Measurements from ENCODE around the gene TUBGCP2.

The TUBGCP2 gene

GRCh38 chr10:133351408-133352318 is 43.0 kb upstream of the TUBGCP2 start:
- peaks cover 0 to 9% (median 0%) of the 10 kb centered on the region in 5 donors for H3K36me3 ChIP-seq (ENCODE audit: control insufficient read depth in 5 of 5, insufficient read depth in 5 of 5, low read length in 5 of 5)
- peaks cover 0 to 26% (median 13%) of the 10 kb centered on the region in 5 donors for H3K4me1 ChIP-seq (ENCODE audit: control insufficient read depth in 5 of 5, insufficient read depth in 5 of 5, low read length in 5 of 5)
- H3K4me3 ChIP-seq (ENCODE audit: low read depth in 1 of 5, low read length in 5 of 5) = no peak overlapping the region
- H3K27ac ChIP-seq (ENCODE audit: low read depth, low read length) = no peak overlapping the region
- H3K9me3 ChIP-seq (ENCODE audit: control insufficient read depth in 5 of 5, low read length in 5 of 5) = no peaks in the 10 kb centered on the region
- peaks cover 6 to 32% (median 24%) of the 10 kb centered on the region in 5 donors for H3K27me3 ChIP-seq (ENCODE audit: control insufficient read depth in 5 of 5, insufficient read depth in 4 of 5, low read length in 5 of 5)
- H3K9ac ChIP-seq (ENCODE audit: low read length in 5 of 5) = no peak overlapping the region

- H3K27me3 ChIP-seq (ENCODE audit: control insufficient read depth in 5 of 5, insufficient read depth in 4 of 5, low read length in 5 of 5) = peaks cover 6 to 38% (median 26%) of the 10 kb centered on the region in 5 donors
- H3K4me3 ChIP-seq (ENCODE audit: low read depth in 1 of 5, low read length in 5 of 5) = no peak overlapping the region
- peaks cover 0 to 9% (median 0%) of the 10 kb centered on the region in 5 donors for H3K36me3 ChIP-seq (ENCODE audit: control insufficient read depth in 5 of 5, insufficient read depth in 5 of 5, low read length in 5 of 5)
- no peak overlapping the region for H3K27ac ChIP-seq (ENCODE audit: low read depth, low read length)
- no peaks in the 10 kb centered on the region for H3K9me3 ChIP-seq (ENCODE audit: control insufficient read depth in 5 of 5, low read length in 5 of 5)
- H3K9ac ChIP-seq (ENCODE audit: low read length in 5 of 5) = peak overlapping the region in 1 of 5 donors; percentile 11
- H3K4me1 ChIP-seq (ENCODE audit: control insufficient read depth in 5 of 5, insufficient read depth in 5 of 5, low read length in 5 of 5) = peaks cover 0 to 18% (median 6%) of the 10 kb centered on the region in 5 donors
These were observed 42.3 kb upstream of the TUBGCP2 start for GRCh38 chr10:133350950-133351329.

GRCh38 chr10:133350283-133350949 is 41.7 kb upstream of the TUBGCP2 start:
- H3K4me3 ChIP-seq (ENCODE audit: low read depth in 1 of 5, low read length in 5 of 5) = no peak overlapping the region
- peaks cover 6 to 41% (median 26%) of the 10 kb centered on the region in 5 donors for H3K27me3 ChIP-seq (ENCODE audit: control insufficient read depth in 5 of 5, insufficient read depth in 4 of 5, low read length in 5 of 5)
- no peak overlapping the region for H3K27ac ChIP-seq (ENCODE audit: low read depth, low read length)
- H3K36me3 ChIP-seq (ENCODE audit: control insufficient read depth in 5 of 5, insufficient read depth in 5 of 5, low read length in 5 of 5) = peaks cover 0 to 9% (median 0%) of the 10 kb centered on the region in 5 donors
- no peaks in the 10 kb centered on the region for H3K9me3 ChIP-seq (ENCODE audit: control insufficient read depth in 5 of 5, low read length in 5 of 5)
- peak overlapping the region in 1 of 5 donors; percentile 11 for H3K9ac ChIP-seq (ENCODE audit: low read length in 5 of 5)
- H3K4me1 ChIP-seq (ENCODE audit: control insufficient read depth in 5 of 5, insufficient read depth in 5 of 5, low read length in 5 of 5) = peaks cover 0 to 14% (median 4%) of the 10 kb centered on the region in 5 donors

GRCh38 chr10:133349577-133350011 is 40.9 kb upstream of the TUBGCP2 start:
- H3K36me3 ChIP-seq (ENCODE audit: control insufficient read depth in 5 of 5, insufficient read depth in 5 of 5, low read length in 5 of 5) = peaks cover 0 to 3% (median 0%) of the 10 kb centered on the region in 5 donors
- peaks cover 6 to 45% (median 31%) of the 10 kb centered on the region in 5 donors for H3K27me3 ChIP-seq (ENCODE audit: control insufficient read depth in 5 of 5, insufficient read depth in 4 of 5, low read length in 5 of 5)
- H3K27ac ChIP-seq (ENCODE audit: low read depth, low read length) = no peak overlapping the region
- peaks cover 0 to 14% (median 4%) of the 10 kb centered on the region in 5 donors for H3K4me1 ChIP-seq (ENCODE audit: control insufficient read depth in 5 of 5, insufficient read depth in 5 of 5, low read length in 5 of 5)
- H3K4me3 ChIP-seq (ENCODE audit: low read depth in 1 of 5, low read length in 5 of 5) = no peak overlapping the region
- H3K9ac ChIP-seq (ENCODE audit: low read length in 5 of 5) = no peak overlapping the region
- H3K9me3 ChIP-seq (ENCODE audit: control insufficient read depth in 5 of 5, low read length in 5 of 5) = no peaks in the 10 kb centered on the region

- no peaks in the 10 kb centered on the region for H3K36me3 ChIP-seq (ENCODE audit: control insufficient read depth in 5 of 5, insufficient read depth in 5 of 5, low read length in 5 of 5)
- no peak overlapping the region for H3K9ac ChIP-seq (ENCODE audit: low read length in 5 of 5)
- H3K27me3 ChIP-seq (ENCODE audit: control insufficient read depth in 5 of 5, insufficient read depth in 4 of 5, low read length in 5 of 5) = peaks cover 6 to 47% (median 33%) of the 10 kb centered on the region in 5 donors
- H3K4me1 ChIP-seq (ENCODE audit: control insufficient read depth in 5 of 5, insufficient read depth in 5 of 5, low read length in 5 of 5) = peaks cover 0 to 14% (median 4%) of the 10 kb centered on the region in 5 donors
- H3K4me3 ChIP-seq (ENCODE audit: low read depth in 1 of 5, low read length in 5 of 5) = no peak overlapping the region
- H3K9me3 ChIP-seq (ENCODE audit: control insufficient read depth in 5 of 5, low read length in 5 of 5) = no peaks in the 10 kb centered on the region
- H3K27ac ChIP-seq (ENCODE audit: low read depth, low read length) = no peak overlapping the region
These were observed 40.5 kb upstream of the TUBGCP2 start for GRCh38 chr10:133349160-133349568.

GRCh38 chr10:133347710-133348517 is 39.2 kb upstream of the TUBGCP2 start:
- H3K4me3 ChIP-seq (ENCODE audit: low read depth in 1 of 5, low read length in 5 of 5) = no peak overlapping the region
- no peak overlapping the region for H3K27ac ChIP-seq (ENCODE audit: low read depth, low read length)
- no peak overlapping the region for H3K9ac ChIP-seq (ENCODE audit: low read length in 5 of 5)
- peaks cover 11 to 54% (median 40%) of the 10 kb centered on the region in 5 donors for H3K27me3 ChIP-seq (ENCODE audit: control insufficient read depth in 5 of 5, insufficient read depth in 4 of 5, low read length in 5 of 5)
- H3K9me3 ChIP-seq (ENCODE audit: control insufficient read depth in 5 of 5, low read length in 5 of 5) = no peaks in the 10 kb centered on the region
- peaks cover 0 to 14% (median 4%) of the 10 kb centered on the region in 5 donors for H3K4me1 ChIP-seq (ENCODE audit: control insufficient read depth in 5 of 5, insufficient read depth in 5 of 5, low read length in 5 of 5)
- no peaks in the 10 kb centered on the region for H3K36me3 ChIP-seq (ENCODE audit: control insufficient read depth in 5 of 5, insufficient read depth in 5 of 5, low read length in 5 of 5)

- Histone ChIP-seq H3K27ac (ENCODE audit: low read depth, low read length) (no peak overlapping the region), H3K9ac (ENCODE audit: low read length in 5 of 5) (no peak overlapping the region), H3K4me3 (ENCODE audit: low read depth in 1 of 5, low read length in 5 of 5) (no peak overlapping the region), H3K27me3 (ENCODE audit: control insufficient read depth in 5 of 5, insufficient read depth in 4 of 5, low read length in 5 of 5) (peaks cover 11 to 62% (median 38%) of the 10 kb centered on the region in 5 donors), H3K36me3 (ENCODE audit: control insufficient read depth in 5 of 5, insufficient read depth in 5 of 5, low read length in 5 of 5) (no peaks in the 10 kb centered on the region), H3K4me1 (ENCODE audit: control insufficient read depth in 5 of 5, insufficient read depth in 5 of 5, low read length in 5 of 5) (peaks cover 0 to 14% (median 4%) of the 10 kb centered on the region in 5 donors), H3K9me3 (ENCODE audit: control insufficient read depth in 5 of 5, low read length in 5 of 5) (no peaks in the 10 kb centered on the region)
These were observed 37.7 kb upstream of the TUBGCP2 start for GRCh38 chr10:133346413-133346812.

- Histone ChIP-seq H3K9me3 (ENCODE audit: control insufficient read depth in 5 of 5, low read length in 5 of 5) (no peaks in the 10 kb centered on the region), H3K9ac (ENCODE audit: low read length in 5 of 5) (no peak overlapping the region), H3K27me3 (ENCODE audit: control insufficient read depth in 5 of 5, insufficient read depth in 4 of 5, low read length in 5 of 5) (peaks cover 5 to 60% (median 31%) of the 10 kb centered on the region in 5 donors), H3K4me3 (ENCODE audit: low read depth in 1 of 5, low read length in 5 of 5) (no peak overlapping the region), H3K4me1 (ENCODE audit: control insufficient read depth in 5 of 5, insufficient read depth in 5 of 5, low read length in 5 of 5) (peaks cover 0 to 6% (median 3%) of the 10 kb centered on the region in 5 donors), H3K36me3 (ENCODE audit: control insufficient read depth in 5 of 5, insufficient read depth in 5 of 5, low read length in 5 of 5) (no peaks in the 10 kb centered on the region), H3K27ac (ENCODE audit: low read depth, low read length) (no peak overlapping the region)
These were observed 35.6 kb upstream of the TUBGCP2 start for GRCh38 chr10:133344236-133344635.

- Histone ChIP-seq H3K36me3 (ENCODE audit: control insufficient read depth in 5 of 5, insufficient read depth in 5 of 5, low read length in 5 of 5) (no peaks in the 10 kb centered on the region), H3K4me1 (ENCODE audit: control insufficient read depth in 5 of 5, insufficient read depth in 5 of 5, low read length in 5 of 5) (peaks cover 0 to 6% (median 3%) of the 10 kb centered on the region in 5 donors), H3K9ac (ENCODE audit: low read length in 5 of 5) (no peak overlapping the region), H3K27ac (ENCODE audit: low read depth, low read length) (no peak overlapping the region), H3K27me3 (ENCODE audit: control insufficient read depth in 5 of 5, insufficient read depth in 4 of 5, low read length in 5 of 5) (peaks cover 5 to 62% (median 34%) of the 10 kb centered on the region in 5 donors), H3K9me3 (ENCODE audit: control insufficient read depth in 5 of 5, low read length in 5 of 5) (no peaks in the 10 kb centered on the region), H3K4me3 (ENCODE audit: low read depth in 1 of 5, low read length in 5 of 5) (no peak overlapping the region)
These were observed 34.9 kb upstream of the TUBGCP2 start for GRCh38 chr10:133343558-133343957.
